H9 (cell line): ENCODE data around the gene MSI2. TPM values are rescaled to one million over a fixed set of nuclear protein-coding genes. Genes with fewer than 3 reads are reported as not detected.

ENCODE experiments used
- DNase-seq: peaks from one replicate; pipeline ENCODE4 v3.0.0-alpha.2; 2017
- H2AFZ ChIP-seq: one replicate; pipeline ENCODE4 v1.6.1; 2013; ENCODE audit warnings: mild to moderate bottlenecking, low read length, control low read depth, moderate library complexity
- H2AK5ac ChIP-seq: 2 replicates; pipeline ENCODE4 v1.6.1; 2013; ENCODE audit warnings: low read length, control low read depth, mixed read lengths; ENCODE audit not compliant: insufficient read length
- H2BK120ac ChIP-seq: one replicate; pipeline ENCODE4 v1.6.1; 2013; ENCODE audit warnings: low read depth, mild to moderate bottlenecking, low read length, control low read depth, inconsistent platforms; ENCODE audit not compliant: poor library complexity, severe bottlenecking
- H2BK12ac ChIP-seq: 2 replicates; pipeline ENCODE4 v1.6.1; 2013; ENCODE audit warnings: low read length, control low read depth, mixed read lengths, low read depth; ENCODE audit not compliant: insufficient read length
- H2BK15ac ChIP-seq: 2 replicates; pipeline ENCODE4 v1.6.1; 2013; ENCODE audit warnings: low read depth, low read length, control low read depth
- H2BK20ac ChIP-seq: one replicate; pipeline ENCODE4 v1.6.1; 2013; ENCODE audit warnings: low read depth, mild to moderate bottlenecking, low read length, control low read depth, inconsistent platforms; ENCODE audit not compliant: poor library complexity, severe bottlenecking
- H2BK5ac ChIP-seq: 2 replicates; pipeline ENCODE4 v1.6.1; 2013; ENCODE audit warnings: low read length, control low read depth, mixed read lengths; ENCODE audit not compliant: insufficient read length
- H3K14ac ChIP-seq: 2 replicates; pipeline ENCODE4 v1.6.1; 2013; ENCODE audit warnings: low read length, control low read depth; ENCODE audit not compliant: insufficient read depth
- H3K18ac ChIP-seq: 2 replicates; pipeline ENCODE4 v1.6.1; 2013; ENCODE audit warnings: low read depth, mild to moderate bottlenecking, mixed read lengths, low read length, control low read depth; ENCODE audit not compliant: insufficient read length
- H3K23ac ChIP-seq: 2 replicates; pipeline ENCODE4 v1.6.1; 2013; ENCODE audit warnings: low read length, control low read depth, mixed read lengths, low read depth; ENCODE audit not compliant: insufficient read length
- H3K23me2 ChIP-seq: 2 replicates; pipeline ENCODE4 v1.6.1; 2013; ENCODE audit warnings: low read depth, mild to moderate bottlenecking, mixed read lengths, low read length, control low read depth; ENCODE audit not compliant: insufficient read length, poor library complexity, severe bottlenecking
- H3K27ac ChIP-seq: 2 replicates; pipeline ENCODE4 v1.5.1; 2013; ENCODE audit warnings: low read length, control low read depth, mixed read lengths, low read depth; ENCODE audit not compliant: insufficient read length
- H3K27me3 ChIP-seq: 2 replicates; pipeline ENCODE4 v1.6.1; 2013; ENCODE audit warnings: low read length, control low read depth, inconsistent platforms; ENCODE audit not compliant: insufficient read depth
- H3K4ac ChIP-seq: 2 replicates; pipeline ENCODE4 v1.6.1; 2013; ENCODE audit warnings: low read depth, mild to moderate bottlenecking, control low read depth, inconsistent platforms, low read length, moderate library complexity
- H3K4me1 ChIP-seq: 2 replicates; pipeline ENCODE4 v1.6.1; 2013; ENCODE audit warnings: low read length, control low read depth, inconsistent platforms; ENCODE audit not compliant: insufficient read depth
- H3K4me2 ChIP-seq: 2 replicates; pipeline ENCODE4 v1.6.1; 2013; ENCODE audit warnings: low read length, control low read depth, mixed read lengths; ENCODE audit not compliant: insufficient read length, insufficient read depth
- H3K56ac ChIP-seq: 2 replicates; pipeline ENCODE4 v1.6.1; 2013; ENCODE audit warnings: low read depth, mild to moderate bottlenecking, mixed read lengths, low read length, control low read depth; ENCODE audit not compliant: insufficient read length
- H3K79me1 ChIP-seq: 2 replicates; pipeline ENCODE4 v1.6.1; 2013; ENCODE audit warnings: low read depth, mild to moderate bottlenecking, moderate library complexity, low read length, control low read depth, inconsistent platforms; ENCODE audit not compliant: insufficient read depth, poor library complexity, severe bottlenecking
- H3K79me2 ChIP-seq: 2 replicates; pipeline ENCODE4 v1.6.1; 2013; ENCODE audit warnings: low read length, control low read depth, inconsistent platforms; ENCODE audit not compliant: insufficient read depth
- H3K9ac ChIP-seq: 2 replicates; pipeline ENCODE4 v1.6.1; 2013; ENCODE audit warnings: low read length, control low read depth, mixed read lengths; ENCODE audit not compliant: insufficient read length; ENCODE audit errors: extremely low read depth
- H3K9me3 ChIP-seq: one replicate; pipeline ENCODE4 v1.6.1; 2013; ENCODE audit warnings: low read depth, low read length, inconsistent platforms; ENCODE audit not compliant: control insufficient read depth
- H3T11ph ChIP-seq: one replicate; pipeline ENCODE4 v1.6.1; 2013; ENCODE audit warnings: mild to moderate bottlenecking, low read length, control low read depth, inconsistent platforms
- H4K20me1 ChIP-seq: one replicate; pipeline ENCODE4 v1.6.1; 2013; ENCODE audit not compliant: control insufficient read depth, insufficient read length, insufficient read depth
- H4K5ac ChIP-seq: 2 replicates; pipeline ENCODE4 v1.6.1; 2013; ENCODE audit warnings: low read depth, mild to moderate bottlenecking, mixed read lengths, low read length, control low read depth; ENCODE audit not compliant: insufficient read length
- H4K8ac ChIP-seq: replicated peaks from 2 replicates; pipeline ENCODE4 v1.6.1; 2013; ENCODE audit warnings: low read length, control low read depth, mixed read lengths, low read depth; ENCODE audit not compliant: insufficient read length
- H4K91ac ChIP-seq: 2 replicates; pipeline ENCODE4 v1.6.1; 2013; ENCODE audit warnings: low read depth, mild to moderate bottlenecking, moderate library complexity, mixed read lengths, low read length, control low read depth; ENCODE audit not compliant: insufficient read length
- H3K27ac Mint-ChIP-seq, 3 experiments: 2 replicates in 2 of 3; 3 replicates in 1 of 3; pipeline ENCODE4 v1.8.0; 2020 to 2021; ENCODE audit warnings: mixed read lengths in 3 of 3, mild to moderate bottlenecking in 1 of 3, moderate library complexity in 1 of 3
- H3K27me3 Mint-ChIP-seq: 2 replicates; pipeline ENCODE4 v1.8.0; 2021; ENCODE audit warnings: low read depth, mild to moderate bottlenecking, moderate library complexity, mixed read lengths
- H3K36me3 Mint-ChIP-seq, 3 experiments: 2 replicates in 2 of 3; 3 replicates in 1 of 3; pipeline ENCODE4 v1.8.0; 2020 to 2021; ENCODE audit warnings: low read depth in 3 of 3, mixed read lengths in 3 of 3; ENCODE audit not compliant: insufficient read depth in 1 of 3
- H3K4me1 Mint-ChIP-seq, 2 experiments: 2 replicates each; pipeline ENCODE4 v1.8.0; 2020; ENCODE audit warnings: mixed read lengths in 2 of 2
- H3K4me3 Mint-ChIP-seq, 2 experiments: 2 replicates in 1 of 2; 3 replicates in 1 of 2; pipeline ENCODE4 v1.8.0; 2020 to 2021; ENCODE audit warnings: mild to moderate bottlenecking in 2 of 2, mixed read lengths in 2 of 2, moderate library complexity in 1 of 2
- H3K9me3 Mint-ChIP-seq, 2 experiments: 2 replicates in 1 of 2; 3 replicates in 1 of 2; pipeline ENCODE4 v1.8.0; 2020; ENCODE audit warnings: mild to moderate bottlenecking in 2 of 2, mixed read lengths in 2 of 2, moderate library complexity in 1 of 2
- WGBS: extraction: QIAGEN DNeasy Blood & Tissue Kit; methylation state at CpG from one replicate; pipeline ENCODE4 v1.1.7; 2013; ENCODE audit warnings: missing lambda C conversion rate, low lambda C conversion rate, mixed read lengths; ENCODE audit not compliant: insufficient read length; ENCODE audit errors: extremely low coverage; 5-methylcytosine and 5-hydroxymethylcytosine counted together
- total RNA-seq: library from RNA; stranded (reverse); gene quantifications from 2 replicates; pipeline ENCODE4 v1.2.1, GENCODE V29; 2021
- TF ChIP-seq, protein P1 (sequence below): fragments of 200-600 bp; sonication (generic); conservative IDR thresholded peaks from 3 replicates; pipeline ENCODE4 v1.8.0; 2021; ENCODE audit warnings: antibody characterized with exemption, mild to moderate bottlenecking

Gene MSI2
- total RNA-seq, 1 experiment from 2014 or later = 98.5 TPM

DNA sequence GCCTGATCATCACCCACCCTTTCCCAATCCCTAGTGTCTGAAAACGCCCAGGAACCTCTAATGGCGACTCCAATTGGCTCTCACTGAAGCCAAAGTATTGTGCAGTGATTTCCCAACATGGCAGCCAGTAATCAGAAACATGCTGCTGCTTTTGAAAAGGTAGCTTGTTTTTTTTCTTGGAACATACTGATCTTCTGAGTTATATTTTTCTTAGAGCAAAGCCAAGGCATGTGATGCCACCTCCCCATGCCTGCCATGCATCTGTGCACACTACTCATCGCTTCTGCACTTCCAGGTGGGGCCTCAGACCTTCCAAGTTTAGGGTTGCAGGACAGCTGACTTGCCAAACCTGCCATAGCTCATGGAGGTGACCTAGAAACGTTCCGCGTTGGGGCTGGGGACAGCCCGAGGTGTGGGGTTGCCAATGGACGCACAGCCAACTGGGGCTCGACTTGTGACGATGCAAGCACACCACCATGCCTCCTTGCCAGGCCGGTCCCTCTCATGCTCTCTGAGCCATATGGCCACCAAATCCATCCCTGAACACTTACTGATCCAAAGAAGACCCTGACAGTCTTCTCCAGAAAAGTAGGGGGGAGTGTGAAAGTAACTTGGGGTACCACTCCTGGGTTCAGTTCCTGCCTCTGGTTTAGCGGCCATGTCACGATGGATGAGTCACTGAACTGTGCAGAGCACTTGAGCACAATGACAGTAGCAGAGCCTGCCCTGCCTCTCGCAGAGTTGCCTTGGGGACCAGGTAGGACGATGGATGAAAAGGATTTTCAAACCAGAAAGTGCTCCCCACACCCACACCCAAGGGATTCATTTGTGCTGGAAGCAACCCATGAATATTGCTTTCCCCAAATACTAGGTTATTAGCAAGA is 333.1 kb downstream of the MSI2 start:
- no peak overlapping the region for H2BK15ac ChIP-seq
- no peaks in the 10 kb centered on the region for H3K23me2 ChIP-seq
- no peak overlapping the region for H3K23ac ChIP-seq
- no peak overlapping the region for H3K4ac ChIP-seq
- no peak overlapping the region for H3T11ph ChIP-seq
- Mint-ChIP-seq H3K36me3 (peaks cover 0 to 4% (median 0%) of the 10 kb centered on the region in 3 experiments; a peak in 3 of 7 replicates), H3K4me3 (no peak overlapping the region), H3K27me3 (no peaks in the 10 kb centered on the region), H3K4me1 (peaks cover 21 to 42% of the 10 kb centered on the region in 2 experiments), H3K27ac (peak overlapping the region in 1 of 3 experiments; percentile 74; a peak in 1 of 7 replicates), H3K9me3 (no peaks in the 10 kb centered on the region)
- H2BK5ac ChIP-seq = no peak overlapping the region
- H4K5ac ChIP-seq = no peak overlapping the region
- no peak overlapping the region for H3K4me2 ChIP-seq
- no peaks in the 10 kb centered on the region for H4K20me1 ChIP-seq
- TF ChIP-seq, protein P1, sequence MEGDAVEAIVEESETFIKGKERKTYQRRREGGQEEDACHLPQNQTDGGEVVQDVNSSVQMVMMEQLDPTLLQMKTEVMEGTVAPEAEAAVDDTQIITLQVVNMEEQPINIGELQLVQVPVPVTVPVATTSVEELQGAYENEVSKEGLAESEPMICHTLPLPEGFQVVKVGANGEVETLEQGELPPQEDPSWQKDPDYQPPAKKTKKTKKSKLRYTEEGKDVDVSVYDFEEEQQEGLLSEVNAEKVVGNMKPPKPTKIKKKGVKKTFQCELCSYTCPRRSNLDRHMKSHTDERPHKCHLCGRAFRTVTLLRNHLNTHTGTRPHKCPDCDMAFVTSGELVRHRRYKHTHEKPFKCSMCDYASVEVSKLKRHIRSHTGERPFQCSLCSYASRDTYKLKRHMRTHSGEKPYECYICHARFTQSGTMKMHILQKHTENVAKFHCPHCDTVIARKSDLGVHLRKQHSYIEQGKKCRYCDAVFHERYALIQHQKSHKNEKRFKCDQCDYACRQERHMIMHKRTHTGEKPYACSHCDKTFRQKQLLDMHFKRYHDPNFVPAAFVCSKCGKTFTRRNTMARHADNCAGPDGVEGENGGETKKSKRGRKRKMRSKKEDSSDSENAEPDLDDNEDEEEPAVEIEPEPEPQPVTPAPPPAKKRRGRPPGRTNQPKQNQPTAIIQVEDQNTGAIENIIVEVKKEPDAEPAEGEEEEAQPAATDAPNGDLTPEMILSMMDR = no peak
- H3K79me1 ChIP-seq = no peaks in the 10 kb centered on the region
- H2AFZ ChIP-seq = no peak overlapping the region
- H2BK12ac ChIP-seq = no peak overlapping the region
- H3K56ac ChIP-seq = no peak overlapping the region
- no CpG with 5 or more reads among the region's 15 CpGs for WGBS
- no peak for DNase-seq
- no peaks in the 10 kb centered on the region for H3K9me3 ChIP-seq
- peaks cover 5% of the 10 kb centered on the region; the same call in 1 of the 2 replicates for H3K4me1 ChIP-seq
- H4K8ac ChIP-seq = no peak overlapping the region
- H2AK5ac ChIP-seq = no peak overlapping the region
- no peak overlapping the region for H3K14ac ChIP-seq
- H3K27ac ChIP-seq = no peak overlapping the region
- H3K79me2 ChIP-seq = no peaks in the 10 kb centered on the region
- H3K27me3 ChIP-seq = no peaks in the 10 kb centered on the region
- no peak overlapping the region for H3K18ac ChIP-seq
- H2BK120ac ChIP-seq = no peak overlapping the region
- H2BK20ac ChIP-seq = no peak overlapping the region
- H4K91ac ChIP-seq = no peak overlapping the region
- H3K9ac ChIP-seq = no peak overlapping the region
